ENCODE results near the gene BLOC1S6. TPM values are rescaled to one million over a fixed set of nuclear protein-coding genes. Genes with fewer than 3 reads are reported as not detected.

BLOC1S6 gene
- polyA plus RNA-seq, 2 of the 4 experiments (the other 2 are of a cell fraction): 19.0 to 30.9 TPM

- peak overlapping the region; percentile 29 for H3K4me3 ChIP-seq
- ChIA-PET POLR2A (interaction anchor here (1.4 kb wide), 1 partner anchor 56 kb away, joined by 5 read pairs; the partner anchor contains the start of gene BLOC1S6), CTCF (interaction anchor here (1.1 to 4.0 kb wide), 5 partner anchors 8 to 185 kb away, joined by 3 to 14 read pairs (median 7); no protein-coding TSS in a partner anchor)
- WGBS (ENCODE audit: missing lambda C conversion rate): 45% methylated on average over 7 of the region's 7 CpGs
- peaks cover 90% of the 10 kb centered on the region for H3K4me1 ChIP-seq
- DNase-seq (ENCODE audit: low read depth in 1 of 2, low spot score in 1 of 2): no peak
- peak overlapping the region; percentile 94 to 96 for H3K27ac ChIP-seq
- peak; percentile 24 to 40; a peak in 4 of 6 replicates for ATAC-seq
- TF ChIP-seq MAFK (IDR thresholded peaks at IDR 0.05; ENCODE audit: partially characterized antibody) (peak; percentile 35), MYC (IDR thresholded peaks at IDR 0.05; ENCODE audit: borderline replicate concordance, low read length) (no peak), NPAS2 (CRISPR knock-in tag; IDR thresholded peaks at IDR 0.05; ENCODE audit: borderline replicate concordance) (no peak), FOSL2 (IDR thresholded peaks at IDR 0.05) (no peak), FOSL2 (CRISPR knock-in tag; IDR thresholded peaks at IDR 0.05) (peak; percentile 34; the same call in 1 of the 2 replicates)
- FAIRE-seq: no peak
- H3K4me2 ChIP-seq: peak overlapping the region; percentile 89
- H3K9me3 ChIP-seq: no peaks in the 10 kb centered on the region
Measured at GRCh38 chr15:45641999-45642932, 55.1 kb downstream of the BLOC1S6 start.

- ATAC-seq: no peak
- Histone ChIP-seq H3K4me3 (no peak overlapping the region), H3K4me2 (peak overlapping the region; percentile 70), H3K27ac (peak overlapping the region; percentile 81 to 86; a peak in 5 of 6 replicates), H3K9me3 (no peaks in the 10 kb centered on the region), H3K4me1 (peaks cover 91% of the 10 kb centered on the region)
- TF ChIP-seq NFE2L2 (conservative IDR thresholded peaks at IDR 0.05; ENCODE audit: low read length): no peak
- no peak for TF ChIP-seq RCOR1 (IDR thresholded peaks at IDR 0.05; ENCODE audit: low read depth, low read length)
- no peak for TF ChIP-seq CHD2 (IDR thresholded peaks at IDR 0.05; ENCODE audit: low read length, partially characterized antibody)
- no peak for TF ChIP-seq ZFP36 (IDR thresholded peaks at IDR 0.05; ENCODE audit: borderline replicate concordance, partially characterized antibody)
- TF ChIP-seq TFCP2L1 (CRISPR knock-in tag; IDR thresholded peaks at IDR 0.05): no peak
- TF ChIP-seq MAZ (IDR thresholded peaks at IDR 0.05; ENCODE audit: borderline replicate concordance, low read depth, low read length): no peak
- TF ChIP-seq RAD21 (conservative IDR thresholded peaks at IDR 0.05 in 1 of 2, IDR thresholded peaks at IDR 0.05 in 1 of 2): no peak
- no peak for TF ChIP-seq JUN (IDR thresholded peaks at IDR 0.05)
- no peak for TF ChIP-seq CBX8 (IDR thresholded peaks at IDR 0.05)
- TF ChIP-seq KDM5A (IDR thresholded peaks at IDR 0.05): no peak
- no peak for TF ChIP-seq CHD4 (IDR thresholded peaks at IDR 0.05; ENCODE audit: borderline replicate concordance)
- TF ChIP-seq ELK1 (IDR thresholded peaks at IDR 0.05; ENCODE audit: low read depth, low read length): no peak
- TF ChIP-seq E2F6 (IDR thresholded peaks at IDR 0.05; ENCODE audit: borderline replicate concordance, low read depth): no peak
- no peak for TF ChIP-seq MAX (IDR thresholded peaks at IDR 0.05)
- WGBS (ENCODE audit: missing lambda C conversion rate): 43% methylated on average over 2 of the region's 2 CpGs
- POLR2A ChIA-PET: no interaction called here
- no peak for FAIRE-seq
- DNase-seq (ENCODE audit: low read depth in 1 of 2, low spot score in 1 of 2): no peak
- CTCF ChIA-PET: interaction anchor here (1.6 to 4.0 kb wide), 3 partner anchors 30 to 187 kb away, joined by 7 to 14 read pairs (median 11); no protein-coding TSS in a partner anchor
Measured at GRCh38 chr15:45644437-45644836, 57.3 kb downstream of the BLOC1S6 start.

Measured in A549 (cell line).